Measurements from ENCODE around the gene USH2A. TPM values are rescaled to one million over a fixed set of nuclear protein-coding genes. Genes with fewer than 3 reads are reported as not detected.

USH2A gene
- polyA plus RNA-seq, 2 of the 4 experiments (the other 2 are of a cell fraction), result not detected

GRCh38 chr1:216261631-216262030 is 161.6 kb downstream of the USH2A start:
- POLR2A ChIA-PET, result no interaction called here
- 6% methylated on average over 3 of the region's 3 CpGs for WGBS (ENCODE audit: missing lambda C conversion rate)
- no peak for ATAC-seq

GRCh38 chr1:216258856-216259255 is 164.4 kb downstream of the USH2A start:
- FAIRE-seq, result no peak
- Histone ChIP-seq H3K4me3 (no peak overlapping the region), H3K9me3 (no peaks in the 10 kb centered on the region), H3K4me2 (no peak overlapping the region), H3K4me1 (no peaks in the 10 kb centered on the region), H3K27ac (no peak overlapping the region)
- DNase-seq (ENCODE audit: low read depth in 1 of 2, low spot score in 1 of 2), result no peak
- no peak for TF ChIP-seq SREBF2 (IDR thresholded peaks at IDR 0.05)
- TF ChIP-seq MAFK (IDR thresholded peaks at IDR 0.05; ENCODE audit: partially characterized antibody), result no peak
- TF ChIP-seq HDAC2 (IDR thresholded peaks at IDR 0.05), result no peak
- TF ChIP-seq HES2 (IDR thresholded peaks at IDR 0.05), result no peak
- TF ChIP-seq HOXB5 (CRISPR knock-in tag; IDR thresholded peaks at IDR 0.05), result no peak
- TF ChIP-seq TFCP2L1 (CRISPR knock-in tag; IDR thresholded peaks at IDR 0.05), result no peak
- TF ChIP-seq ZNF302 (CRISPR knock-in tag; IDR thresholded peaks at IDR 0.05), result no peak
- TF ChIP-seq E2F6 (IDR thresholded peaks at IDR 0.05; ENCODE audit: borderline replicate concordance, low read depth), result no peak
- TF ChIP-seq MAZ (IDR thresholded peaks at IDR 0.05; ENCODE audit: borderline replicate concordance, low read depth, low read length), result no peak
- TF ChIP-seq JUNB (IDR thresholded peaks at IDR 0.05), result no peak
- no peak for TF ChIP-seq PBX3 (IDR thresholded peaks at IDR 0.05)
- no peak for TF ChIP-seq ESRRA (IDR thresholded peaks at IDR 0.05; ENCODE audit: borderline replicate concordance, low read length)
- TF ChIP-seq JUN (IDR thresholded peaks at IDR 0.05), result no peak
- no peak for TF ChIP-seq HOXA7 (CRISPR knock-in tag; IDR thresholded peaks at IDR 0.05)
- TF ChIP-seq RAD21 (conservative IDR thresholded peaks at IDR 0.05 in 1 of 2, IDR thresholded peaks at IDR 0.05 in 1 of 2), result no peak
- CTCF ChIA-PET, result interaction anchor here (0.9 kb wide), 1 partner anchor 81 kb away, joined by 3 read pairs; no protein-coding TSS in a partner anchor
- ATAC-seq, result no peak
- 33% methylated on average over 1 of the region's 1 CpG for WGBS (ENCODE audit: missing lambda C conversion rate)
- POLR2A ChIA-PET, result no interaction called here

More at GRCh38 chr1:216261631-216262030, 161.6 kb downstream of the USH2A start:
- Histone ChIP-seq H3K27ac (no peak overlapping the region), H3K4me1 (no peaks in the 10 kb centered on the region), H3K4me2 (no peak overlapping the region), H3K4me3 (no peak overlapping the region), H3K9me3 (no peaks in the 10 kb centered on the region)
- no peak for FAIRE-seq
- CTCF ChIA-PET, result no interaction called here
- no peak for TF ChIP-seq CHD4 (IDR thresholded peaks at IDR 0.05; ENCODE audit: borderline replicate concordance)
- no peak for TF ChIP-seq POLR2A (IDR thresholded peaks at IDR 0.05; ENCODE audit: low read length)
- TF ChIP-seq CHD2 (IDR thresholded peaks at IDR 0.05; ENCODE audit: low read length, partially characterized antibody), result no peak
- TF ChIP-seq HOXB5 (CRISPR knock-in tag; IDR thresholded peaks at IDR 0.05), result no peak
- no peak for TF ChIP-seq ZC3H11A (IDR thresholded peaks at IDR 0.05)
- DNase-seq (ENCODE audit: low read depth in 1 of 2, low spot score in 1 of 2), result no peak

GRCh38 chr1:216258386-216258785 is 164.9 kb downstream of the USH2A start:
- no peak for TF ChIP-seq SREBF2 (IDR thresholded peaks at IDR 0.05)
- TF ChIP-seq SMC3 (IDR thresholded peaks at IDR 0.05), result no peak
- no peak for TF ChIP-seq MAZ (IDR thresholded peaks at IDR 0.05; ENCODE audit: borderline replicate concordance, low read depth, low read length)
- POLR2A ChIA-PET, result no interaction called here
- H3K4me1 ChIP-seq, result no peaks in the 10 kb centered on the region
- ATAC-seq (no peak), FAIRE-seq (no peak), DNase-seq (ENCODE audit: low read depth in 1 of 2, low spot score in 1 of 2) (no peak)
- CTCF ChIA-PET, result interaction anchor here (0.9 kb wide), 1 partner anchor 80 kb away, joined by 3 read pairs; no protein-coding TSS in a partner anchor
- WGBS (ENCODE audit: missing lambda C conversion rate), result 2% methylated on average over 3 of the region's 3 CpGs
- H3K4me2 ChIP-seq, result no peak overlapping the region
- H3K9me3 ChIP-seq, result no peaks in the 10 kb centered on the region
- no peak overlapping the region for H3K27ac ChIP-seq
- no peak overlapping the region for H3K4me3 ChIP-seq

- ChIA-PET POLR2A (no interaction called here), CTCF (interaction anchor here (0.7 kb wide), 1 partner anchor 571 kb away, joined by 3 read pairs; no protein-coding TSS in a partner anchor)
- DNase-seq (ENCODE audit: low read depth in 1 of 2, low spot score in 1 of 2) (no peak), ATAC-seq (no peak), FAIRE-seq (no peak)
- Histone ChIP-seq H3K9me3 (no peaks in the 10 kb centered on the region), H3K4me3 (no peak overlapping the region), H3K4me2 (no peak overlapping the region), H3K27ac (no peak overlapping the region), H3K4me1 (no peaks in the 10 kb centered on the region)
- 24% methylated on average over 5 of the region's 5 CpGs for WGBS (ENCODE audit: missing lambda C conversion rate)
- TF ChIP-seq SREBF2 (IDR thresholded peaks at IDR 0.05) (no peak), E2F6 (IDR thresholded peaks at IDR 0.05; ENCODE audit: borderline replicate concordance, low read depth) (no peak), RAD21 (conservative IDR thresholded peaks at IDR 0.05 in 1 of 2, IDR thresholded peaks at IDR 0.05 in 1 of 2) (no peak), REST (IDR thresholded peaks at IDR 0.05) (no peak), MAX (IDR thresholded peaks at IDR 0.05) (no peak), EHF (CRISPR knock-in tag; IDR thresholded peaks at IDR 0.05) (no peak), CBX8 (IDR thresholded peaks at IDR 0.05) (no peak), ESRRA (IDR thresholded peaks at IDR 0.05; ENCODE audit: borderline replicate concordance, low read length) (no peak), HOXA7 (CRISPR knock-in tag; IDR thresholded peaks at IDR 0.05) (no peak), MYC (IDR thresholded peaks at IDR 0.05; ENCODE audit: borderline replicate concordance, low read length) (no peak), CHD2 (IDR thresholded peaks at IDR 0.05; ENCODE audit: low read length, partially characterized antibody) (no peak)
Measured at GRCh38 chr1:216250861-216251260, 172.4 kb downstream of the USH2A start.
